ENCODE results near the gene MRPS18A. TPM values are rescaled to one million over a fixed set of nuclear protein-coding genes. Genes with fewer than 3 reads are reported as not detected.

MRPS18A gene
- total and polyA plus RNA-seq, 2 of the 13 experiments (the other 11 are each of a cell fraction or from before 2014, with no cell fraction given): 87.8 to 89.1 TPM

DNA sequence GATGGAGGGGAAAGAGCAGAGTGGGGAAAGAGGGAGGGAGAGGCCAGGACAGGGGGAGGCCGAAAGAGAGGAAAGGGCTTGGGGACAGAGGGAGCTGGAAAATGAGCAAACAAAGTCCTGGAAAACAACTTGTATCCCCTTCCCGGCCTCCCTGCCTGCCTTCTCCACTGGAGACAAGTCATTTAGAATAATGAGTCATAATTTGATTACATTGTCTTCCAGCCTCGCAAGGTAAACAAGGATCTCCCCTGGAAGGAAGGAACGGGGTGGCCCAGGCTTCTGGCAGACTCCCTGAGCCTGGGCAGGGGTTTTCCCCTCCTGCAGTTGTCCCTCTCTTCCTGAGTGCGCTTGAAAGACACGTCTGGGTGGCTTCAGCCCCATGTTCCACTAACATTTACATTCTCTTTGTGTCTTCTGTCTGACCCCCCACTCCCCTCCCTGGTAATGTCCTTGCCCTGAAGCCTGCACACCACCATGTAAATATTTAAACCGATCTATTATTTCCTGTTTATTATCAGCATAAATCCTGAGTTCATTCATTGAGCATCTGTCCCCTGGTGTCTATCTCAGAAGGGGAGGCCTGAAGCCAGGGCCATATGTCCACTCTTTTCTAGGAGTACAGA lies 12.1 kb upstream of the MRPS18A start (continued):
- TF ChIP-seq, protein P1, sequence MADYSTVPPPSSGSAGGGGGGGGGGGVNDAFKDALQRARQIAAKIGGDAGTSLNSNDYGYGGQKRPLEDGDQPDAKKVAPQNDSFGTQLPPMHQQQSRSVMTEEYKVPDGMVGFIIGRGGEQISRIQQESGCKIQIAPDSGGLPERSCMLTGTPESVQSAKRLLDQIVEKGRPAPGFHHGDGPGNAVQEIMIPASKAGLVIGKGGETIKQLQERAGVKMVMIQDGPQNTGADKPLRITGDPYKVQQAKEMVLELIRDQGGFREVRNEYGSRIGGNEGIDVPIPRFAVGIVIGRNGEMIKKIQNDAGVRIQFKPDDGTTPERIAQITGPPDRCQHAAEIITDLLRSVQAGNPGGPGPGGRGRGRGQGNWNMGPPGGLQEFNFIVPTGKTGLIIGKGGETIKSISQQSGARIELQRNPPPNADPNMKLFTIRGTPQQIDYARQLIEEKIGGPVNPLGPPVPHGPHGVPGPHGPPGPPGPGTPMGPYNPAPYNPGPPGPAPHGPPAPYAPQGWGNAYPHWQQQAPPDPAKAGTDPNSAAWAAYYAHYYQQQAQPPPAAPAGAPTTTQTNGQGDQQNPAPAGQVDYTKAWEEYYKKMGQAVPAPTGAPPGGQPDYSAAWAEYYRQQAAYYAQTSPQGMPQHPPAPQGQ (CRISPR knock-in tag; IDR thresholded peaks at IDR 0.05; ENCODE audit: borderline replicate concordance): no peak
- TF ChIP-seq ELF1 (CRISPR knock-in tag; IDR thresholded peaks at IDR 0.05): no peak
- TF ChIP-seq, protein P2, sequence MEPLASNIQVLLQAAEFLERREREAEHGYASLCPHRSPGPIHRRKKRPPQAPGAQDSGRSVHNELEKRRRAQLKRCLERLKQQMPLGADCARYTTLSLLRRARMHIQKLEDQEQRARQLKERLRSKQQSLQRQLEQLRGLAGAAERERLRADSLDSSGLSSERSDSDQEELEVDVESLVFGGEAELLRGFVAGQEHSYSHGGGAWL (CRISPR knock-in tag; IDR thresholded peaks at IDR 0.05): no peak
- TF ChIP-seq SKI (IDR thresholded peaks at IDR 0.05; ENCODE audit: partially characterized antibody): peak; percentile 10
- TF ChIP-seq MEF2D (CRISPR knock-in tag; IDR thresholded peaks at IDR 0.05): peak; percentile 16; the same call in 1 of the 2 replicates
- no peak for TF ChIP-seq TRIM24 (CRISPR knock-in tag; IDR thresholded peaks at IDR 0.05)
- TF ChIP-seq THAP11 (CRISPR knock-in tag; IDR thresholded peaks at IDR 0.05): no peak
- no peak for TF ChIP-seq MAFG (CRISPR knock-in tag; IDR thresholded peaks at IDR 0.05)
- no peak for TF ChIP-seq HCFC1 (IDR thresholded peaks at IDR 0.05; ENCODE audit: low read depth, low read length)
- no peak for TF ChIP-seq JARID2 (CRISPR knock-in tag; IDR thresholded peaks at IDR 0.05; ENCODE audit: insufficient replicate concordance)
- no peak for TF ChIP-seq ISL2 (CRISPR knock-in tag; IDR thresholded peaks at IDR 0.05)
- no peak for TF ChIP-seq GFI1 (CRISPR knock-in tag; IDR thresholded peaks at IDR 0.05; ENCODE audit: borderline replicate concordance)
- TF ChIP-seq, protein P3, sequence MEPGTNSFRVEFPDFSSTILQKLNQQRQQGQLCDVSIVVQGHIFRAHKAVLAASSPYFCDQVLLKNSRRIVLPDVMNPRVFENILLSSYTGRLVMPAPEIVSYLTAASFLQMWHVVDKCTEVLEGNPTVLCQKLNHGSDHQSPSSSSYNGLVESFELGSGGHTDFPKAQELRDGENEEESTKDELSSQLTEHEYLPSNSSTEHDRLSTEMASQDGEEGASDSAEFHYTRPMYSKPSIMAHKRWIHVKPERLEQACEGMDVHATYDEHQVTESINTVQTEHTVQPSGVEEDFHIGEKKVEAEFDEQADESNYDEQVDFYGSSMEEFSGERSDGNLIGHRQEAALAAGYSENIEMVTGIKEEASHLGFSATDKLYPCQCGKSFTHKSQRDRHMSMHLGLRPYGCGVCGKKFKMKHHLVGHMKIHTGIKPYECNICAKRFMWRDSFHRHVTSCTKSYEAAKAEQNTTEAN (CRISPR knock-in tag; conservative IDR thresholded peaks at IDR 0.05): no peak
- TF ChIP-seq, protein P4, sequence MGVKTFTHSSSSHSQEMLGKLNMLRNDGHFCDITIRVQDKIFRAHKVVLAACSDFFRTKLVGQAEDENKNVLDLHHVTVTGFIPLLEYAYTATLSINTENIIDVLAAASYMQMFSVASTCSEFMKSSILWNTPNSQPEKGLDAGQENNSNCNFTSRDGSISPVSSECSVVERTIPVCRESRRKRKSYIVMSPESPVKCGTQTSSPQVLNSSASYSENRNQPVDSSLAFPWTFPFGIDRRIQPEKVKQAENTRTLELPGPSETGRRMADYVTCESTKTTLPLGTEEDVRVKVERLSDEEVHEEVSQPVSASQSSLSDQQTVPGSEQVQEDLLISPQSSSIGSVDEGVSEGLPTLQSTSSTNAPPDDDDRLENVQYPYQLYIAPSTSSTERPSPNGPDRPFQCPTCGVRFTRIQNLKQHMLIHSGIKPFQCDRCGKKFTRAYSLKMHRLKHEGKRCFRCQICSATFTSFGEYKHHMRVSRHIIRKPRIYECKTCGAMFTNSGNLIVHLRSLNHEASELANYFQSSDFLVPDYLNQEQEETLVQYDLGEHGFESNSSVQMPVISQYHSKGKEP (CRISPR knock-in tag; IDR thresholded peaks at IDR 0.05): no peak
- TF ChIP-seq SMAD3 (CRISPR knock-in tag; IDR thresholded peaks at IDR 0.05): no peak
- no peak for TF ChIP-seq RARG (CRISPR knock-in tag; IDR thresholded peaks at IDR 0.05; ENCODE audit: low read depth)
- TF ChIP-seq ZNF10 (CRISPR knock-in tag; IDR thresholded peaks at IDR 0.05; ENCODE audit: borderline replicate concordance, low read depth): no peak
- TF ChIP-seq HDAC1 (CRISPR knock-in tag; IDR thresholded peaks at IDR 0.05): no peak
- TF ChIP-seq ZMAT3 (CRISPR knock-in tag; conservative IDR thresholded peaks at IDR 0.05): 0 out of 2 replicates have a peak, but pooled peaks have one; percentile 12
- TF ChIP-seq ZNF879 (CRISPR knock-in tag; IDR thresholded peaks at IDR 0.05): no peak
- no peak for TF ChIP-seq KLF6 (CRISPR knock-in tag; IDR thresholded peaks at IDR 0.05)
- TF ChIP-seq HNRNPUL1 (IDR thresholded peaks at IDR 0.05; ENCODE audit: low read depth, low read length): no peak
- TF ChIP-seq ZNF234 (CRISPR knock-in tag; conservative IDR thresholded peaks at IDR 0.05): no peak
- TF ChIP-seq PCBP2 (optimal IDR thresholded peaks at IDR 0.05; ENCODE audit: low read depth, low read length, poor library complexity, severe bottlenecking): no peak
- no peak for TF ChIP-seq ZFP37 (CRISPR knock-in tag; IDR thresholded peaks at IDR 0.05; ENCODE audit: borderline replicate concordance)
- no peak for TF ChIP-seq HOXD1 (CRISPR knock-in tag; IDR thresholded peaks at IDR 0.05)
- no peak for TF ChIP-seq MAF1 (CRISPR knock-in tag; IDR thresholded peaks at IDR 0.05; ENCODE audit: borderline replicate concordance)

Data from HepG2 (cell line).